Ishikawa (cell line): ENCODE results near the gene TAGAP.

Source experiments
- CEBPB ChIP-seq: IDR thresholded peaks from 2 replicates; pipeline ENCODE4 v1.6.1; 2012
- CREB1 ChIP-seq: IDR thresholded peaks from 2 replicates; pipeline ENCODE4 v1.6.1; 2012; ENCODE audit warnings: low read depth
- EP300 ChIP-seq: IDR thresholded peaks from 2 replicates; pipeline ENCODE4 v1.6.1; 2012; ENCODE audit warnings: borderline replicate concordance
- FOXM1 ChIP-seq: IDR thresholded peaks from 2 replicates; pipeline ENCODE4 v1.6.1; 2012; ENCODE audit warnings: low read depth, borderline replicate concordance
- TAF1 ChIP-seq: IDR thresholded peaks from 2 replicates; pipeline ENCODE4 v1.6.1; 2012; ENCODE audit warnings: low read depth, mild to moderate bottlenecking
- TCF12 ChIP-seq: IDR thresholded peaks from 2 replicates; pipeline ENCODE4 v1.6.1; 2012; ENCODE audit warnings: low read depth
- TF ChIP-seq, protein P1 (sequence below): IDR thresholded peaks from 2 replicates; pipeline ENCODE4 v1.6.1; 2012
- TF ChIP-seq, protein P2 (sequence below): IDR thresholded peaks from 2 replicates; pipeline ENCODE4 v1.6.1; 2012; ENCODE audit warnings: low read depth, mild to moderate bottlenecking

DNA sequence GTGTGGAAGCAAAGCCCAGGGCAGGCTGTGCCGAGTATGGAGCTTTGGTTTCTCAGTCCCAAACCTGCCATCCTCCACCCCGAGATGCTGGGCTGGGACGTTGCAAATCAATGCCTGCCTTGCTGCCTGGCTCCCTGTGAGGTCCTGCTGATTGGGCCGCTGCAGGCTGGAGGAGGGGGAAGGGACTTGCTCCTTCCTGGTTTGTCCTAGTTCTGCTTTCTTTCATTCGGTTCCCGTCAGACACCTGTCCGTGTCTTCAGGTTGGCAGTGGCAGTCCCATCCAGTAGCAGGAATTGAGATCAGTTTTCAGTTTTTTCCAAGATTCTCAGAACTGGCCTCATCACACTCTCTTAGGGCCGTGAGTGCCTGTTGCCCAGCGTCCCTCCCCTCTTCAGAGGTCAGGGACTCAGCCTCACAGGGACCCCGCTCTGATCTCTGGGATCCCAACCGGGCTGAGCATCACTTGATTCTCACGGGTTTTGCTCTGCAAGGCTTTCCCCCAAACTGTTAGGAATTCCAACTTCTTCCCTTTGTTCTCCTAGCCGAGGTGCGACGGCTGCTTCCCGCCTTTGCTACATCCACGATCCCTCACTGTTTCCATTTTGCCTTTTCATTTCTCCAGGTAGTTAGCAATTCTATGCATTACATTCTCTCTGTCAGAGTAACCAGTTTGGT lies 24.2 kb upstream of the TAGAP start:
- TF ChIP-seq, protein P1, sequence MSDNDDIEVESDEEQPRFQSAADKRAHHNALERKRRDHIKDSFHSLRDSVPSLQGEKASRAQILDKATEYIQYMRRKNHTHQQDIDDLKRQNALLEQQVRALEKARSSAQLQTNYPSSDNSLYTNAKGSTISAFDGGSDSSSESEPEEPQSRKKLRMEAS: no peak
- TF ChIP-seq TCF12: no peak
- no peak for TF ChIP-seq FOXM1
- TF ChIP-seq TAF1: no peak
- TF ChIP-seq, protein P2, sequence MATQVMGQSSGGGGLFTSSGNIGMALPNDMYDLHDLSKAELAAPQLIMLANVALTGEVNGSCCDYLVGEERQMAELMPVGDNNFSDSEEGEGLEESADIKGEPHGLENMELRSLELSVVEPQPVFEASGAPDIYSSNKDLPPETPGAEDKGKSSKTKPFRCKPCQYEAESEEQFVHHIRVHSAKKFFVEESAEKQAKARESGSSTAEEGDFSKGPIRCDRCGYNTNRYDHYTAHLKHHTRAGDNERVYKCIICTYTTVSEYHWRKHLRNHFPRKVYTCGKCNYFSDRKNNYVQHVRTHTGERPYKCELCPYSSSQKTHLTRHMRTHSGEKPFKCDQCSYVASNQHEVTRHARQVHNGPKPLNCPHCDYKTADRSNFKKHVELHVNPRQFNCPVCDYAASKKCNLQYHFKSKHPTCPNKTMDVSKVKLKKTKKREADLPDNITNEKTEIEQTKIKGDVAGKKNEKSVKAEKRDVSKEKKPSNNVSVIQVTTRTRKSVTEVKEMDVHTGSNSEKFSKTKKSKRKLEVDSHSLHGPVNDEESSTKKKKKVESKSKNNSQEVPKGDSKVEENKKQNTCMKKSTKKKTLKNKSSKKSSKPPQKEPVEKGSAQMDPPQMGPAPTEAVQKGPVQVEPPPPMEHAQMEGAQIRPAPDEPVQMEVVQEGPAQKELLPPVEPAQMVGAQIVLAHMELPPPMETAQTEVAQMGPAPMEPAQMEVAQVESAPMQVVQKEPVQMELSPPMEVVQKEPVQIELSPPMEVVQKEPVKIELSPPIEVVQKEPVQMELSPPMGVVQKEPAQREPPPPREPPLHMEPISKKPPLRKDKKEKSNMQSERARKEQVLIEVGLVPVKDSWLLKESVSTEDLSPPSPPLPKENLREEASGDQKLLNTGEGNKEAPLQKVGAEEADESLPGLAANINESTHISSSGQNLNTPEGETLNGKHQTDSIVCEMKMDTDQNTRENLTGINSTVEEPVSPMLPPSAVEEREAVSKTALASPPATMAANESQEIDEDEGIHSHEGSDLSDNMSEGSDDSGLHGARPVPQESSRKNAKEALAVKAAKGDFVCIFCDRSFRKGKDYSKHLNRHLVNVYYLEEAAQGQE: no peak
- no peak for TF ChIP-seq CEBPB
- TF ChIP-seq EP300: no peak
- no peak for TF ChIP-seq CREB1
